ENCODE results near the gene PIM3.
"Not testable (repeated sequence)": the region's sequence is repeated elsewhere in the genome, so short reads cannot be mapped to it uniquely, and the experiment has no call there.

PIM3 gene

GRCh38 chr22:49968313-49968830 is 7.8 kb downstream of the PIM3 start:
- DNase-seq (ENCODE audit: low read depth), result no peak

DNA sequence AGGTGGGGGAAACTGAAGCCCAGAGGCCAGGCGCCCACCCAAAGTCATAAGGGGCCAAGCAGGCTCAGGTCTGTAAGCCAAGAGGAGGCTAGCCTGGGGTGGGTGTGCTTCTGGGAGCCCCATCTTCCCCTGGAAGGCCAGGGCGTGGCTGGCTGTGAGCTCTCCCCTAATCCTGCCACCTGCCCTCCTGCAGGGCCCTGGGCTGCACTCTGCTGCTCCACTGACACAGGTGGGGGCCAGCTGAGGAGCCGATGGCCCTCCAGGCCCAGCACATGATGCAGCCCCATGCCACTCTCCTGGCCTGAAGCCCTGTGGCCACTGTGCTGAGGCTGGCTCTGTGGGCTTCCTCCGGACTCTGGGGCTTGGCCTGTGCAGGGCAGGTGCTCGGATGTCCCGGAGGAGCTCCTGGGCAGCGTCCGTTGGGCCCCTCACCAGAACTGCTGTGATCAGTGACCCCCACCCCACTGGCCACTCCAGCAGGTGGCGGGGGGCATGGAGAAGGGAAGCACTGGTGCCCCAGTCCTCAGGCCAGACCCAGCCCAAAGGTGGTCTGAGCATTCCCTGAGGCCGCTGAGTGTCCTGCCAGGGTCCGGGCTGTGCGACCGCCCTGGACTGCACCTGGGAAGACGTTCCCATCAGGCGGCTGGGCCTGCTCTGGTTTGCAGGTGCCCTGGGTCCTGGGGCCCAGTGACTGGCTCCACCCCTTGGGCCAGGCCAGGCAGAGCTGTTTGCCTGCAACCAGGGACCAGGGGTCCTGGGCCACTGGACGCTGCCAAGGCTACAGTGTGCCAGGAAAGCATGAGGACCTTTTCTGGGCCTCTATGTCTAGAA is 8.5 kb downstream of the PIM3 start:
- DNase-seq (ENCODE audit: low read depth), result no peak

GRCh38 chr22:49969751-49970527 is 9.4 kb downstream of the PIM3 start:
- DNase-seq (ENCODE audit: low read depth), result no peak

DNA sequence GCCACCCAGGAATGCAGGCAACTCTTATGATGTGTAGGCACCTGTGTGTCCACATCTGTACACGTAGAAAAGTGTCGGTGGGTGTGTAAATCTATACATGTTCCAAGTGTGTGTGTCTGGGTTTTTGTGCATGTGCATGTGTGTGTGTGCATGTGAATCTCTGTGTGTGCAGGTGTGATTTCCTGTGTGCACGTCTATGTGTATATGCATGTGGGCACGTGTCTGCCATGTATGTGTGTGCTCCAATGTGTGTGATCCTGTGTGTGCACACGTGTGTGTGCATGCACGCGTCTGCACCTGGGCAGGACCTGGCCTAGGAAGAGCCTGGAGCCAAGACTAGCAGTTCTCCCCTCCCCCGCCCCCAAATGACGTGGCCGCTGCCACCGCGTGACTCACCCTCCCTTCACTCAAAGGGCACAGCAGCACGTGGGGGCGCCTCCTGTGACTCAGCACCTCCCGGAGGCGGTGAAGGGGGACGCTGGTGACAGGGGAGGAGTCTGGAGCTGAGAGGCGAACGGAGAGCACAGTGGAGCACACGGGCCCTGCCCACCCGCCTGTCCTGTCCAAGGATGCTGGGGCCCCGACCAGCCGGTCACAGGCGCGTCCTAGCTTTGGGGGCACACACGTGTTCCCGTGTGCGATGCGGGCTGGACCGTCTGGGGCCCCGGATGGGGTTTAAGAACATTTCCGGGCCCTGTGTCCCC is 10.1 kb downstream of the PIM3 start:
- peak; percentile 98 for DNase-seq (ENCODE audit: low read depth)

DNA sequence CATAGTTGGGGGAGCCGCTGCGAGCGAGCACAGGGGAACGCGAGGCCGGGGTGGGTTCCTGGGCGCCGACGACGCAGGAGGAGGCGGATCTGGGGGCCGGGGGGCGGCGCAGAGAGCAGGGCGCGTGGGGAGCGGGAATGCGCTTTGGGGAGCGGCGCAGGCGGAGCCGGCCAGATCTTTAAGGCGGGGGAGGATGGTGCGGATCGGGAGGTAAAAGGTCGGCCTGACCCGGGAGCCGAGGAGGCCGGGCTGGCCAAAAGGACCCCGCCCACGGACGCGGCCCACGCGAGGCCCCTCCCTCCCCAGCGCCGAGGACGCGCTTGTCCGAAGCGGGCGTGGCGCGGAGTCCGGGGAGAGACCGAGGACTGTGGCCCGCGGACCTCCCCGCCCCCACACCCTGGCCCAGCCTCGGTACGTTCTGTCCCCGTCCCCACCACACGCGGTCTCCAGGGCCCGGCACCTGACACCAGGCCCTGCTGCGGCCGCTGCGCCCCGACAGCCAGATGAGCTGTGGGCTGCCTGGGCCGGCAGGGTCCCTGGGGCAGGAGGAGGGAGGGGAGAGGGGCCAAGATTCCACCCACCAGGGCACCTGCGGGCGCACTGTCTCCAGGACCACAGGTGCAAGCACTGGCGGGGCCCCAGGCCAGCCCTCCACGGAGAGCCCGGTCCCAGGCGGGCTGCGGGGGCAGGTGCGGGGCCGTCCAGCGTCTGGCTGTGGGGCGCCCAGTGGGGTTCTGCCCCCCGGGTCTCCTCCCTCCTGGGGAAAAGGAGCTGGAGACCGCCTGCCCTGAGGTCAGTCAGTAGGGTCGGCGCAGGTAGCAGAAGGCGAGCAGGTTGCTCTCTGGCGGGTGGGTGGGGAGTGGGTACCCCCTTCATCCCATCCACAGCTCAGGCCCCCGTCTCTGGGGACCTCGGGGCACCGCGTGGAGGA is 10.9 kb downstream of the PIM3 start:
- peak; percentile 66 for DNase-seq (ENCODE audit: low read depth)

- DNase-seq (ENCODE audit: low read depth), result no peak
Observed at GRCh38 chr22:49972163-49973017, 11.8 kb downstream of the PIM3 start.

- no peak for DNase-seq (ENCODE audit: low read depth)
Observed at GRCh38 chr22:49973018-49973961, 12.7 kb downstream of the PIM3 start.

- DNase-seq (ENCODE audit: low read depth), result no peak
Observed at GRCh38 chr22:49975543-49976389, 15.2 kb downstream of the PIM3 start.

GRCh38 chr22:49976439-49977175 is 16.0 kb downstream of the PIM3 start:
- DNase-seq (ENCODE audit: low read depth), result no peak

- DNase-seq (ENCODE audit: low read depth), result no peak
Observed at GRCh38 chr22:49977578-49977977, 17.0 kb downstream of the PIM3 start.

DNA sequence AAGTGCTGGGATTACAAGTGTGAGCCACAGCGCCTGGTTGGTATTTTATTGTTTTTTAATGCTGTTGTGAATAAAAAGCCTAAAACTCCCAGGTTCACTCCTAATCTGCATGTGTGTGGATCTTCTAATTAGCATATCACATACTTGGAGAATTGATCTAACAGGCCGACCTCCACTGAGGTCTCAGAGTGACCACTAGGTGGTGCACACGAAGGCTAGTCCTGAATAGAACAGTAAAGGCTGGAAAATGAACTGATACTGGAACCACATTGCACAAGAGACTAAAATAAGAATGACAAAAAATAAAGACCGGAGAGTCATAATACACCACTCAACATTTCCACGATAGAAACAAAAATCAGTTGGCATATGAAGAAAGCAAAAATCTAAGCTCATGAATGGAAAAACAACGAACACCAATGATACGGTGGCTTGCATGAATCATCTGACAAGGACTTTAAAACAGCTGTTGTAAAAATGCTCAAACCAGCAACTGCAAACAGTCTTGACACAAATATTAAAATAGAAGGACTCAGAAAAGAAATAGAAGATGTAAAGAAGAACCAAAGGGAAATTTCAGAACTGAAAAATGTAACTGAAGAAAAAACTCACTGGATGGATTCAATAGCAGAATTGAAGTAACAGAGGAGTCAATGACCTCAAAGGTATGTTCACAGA is 19.2 kb downstream of the PIM3 start:
- peak; percentile 51 for DNase-seq (ENCODE audit: low read depth)

DNA sequence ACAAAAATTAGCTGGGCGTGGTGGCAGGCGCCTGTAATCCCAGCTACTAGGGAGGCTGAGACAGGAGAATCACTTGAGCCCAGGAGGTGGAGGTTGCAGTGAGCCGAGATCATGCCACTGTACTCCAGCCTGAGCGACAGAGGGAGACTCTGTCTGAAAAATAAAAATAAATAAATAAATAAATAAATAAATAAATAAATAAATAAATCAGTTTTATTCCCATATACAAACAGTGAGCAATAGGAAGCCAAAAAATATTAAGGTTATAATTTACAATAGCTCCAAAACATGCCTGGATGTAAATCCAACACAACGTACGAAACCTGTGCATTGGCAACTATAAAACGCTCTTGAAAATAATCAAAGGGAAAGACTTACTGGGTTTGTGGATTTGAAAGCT is 21.2 kb downstream of the PIM3 start:
- not testable (repeated sequence) for DNase-seq (ENCODE audit: low read depth)

DNA sequence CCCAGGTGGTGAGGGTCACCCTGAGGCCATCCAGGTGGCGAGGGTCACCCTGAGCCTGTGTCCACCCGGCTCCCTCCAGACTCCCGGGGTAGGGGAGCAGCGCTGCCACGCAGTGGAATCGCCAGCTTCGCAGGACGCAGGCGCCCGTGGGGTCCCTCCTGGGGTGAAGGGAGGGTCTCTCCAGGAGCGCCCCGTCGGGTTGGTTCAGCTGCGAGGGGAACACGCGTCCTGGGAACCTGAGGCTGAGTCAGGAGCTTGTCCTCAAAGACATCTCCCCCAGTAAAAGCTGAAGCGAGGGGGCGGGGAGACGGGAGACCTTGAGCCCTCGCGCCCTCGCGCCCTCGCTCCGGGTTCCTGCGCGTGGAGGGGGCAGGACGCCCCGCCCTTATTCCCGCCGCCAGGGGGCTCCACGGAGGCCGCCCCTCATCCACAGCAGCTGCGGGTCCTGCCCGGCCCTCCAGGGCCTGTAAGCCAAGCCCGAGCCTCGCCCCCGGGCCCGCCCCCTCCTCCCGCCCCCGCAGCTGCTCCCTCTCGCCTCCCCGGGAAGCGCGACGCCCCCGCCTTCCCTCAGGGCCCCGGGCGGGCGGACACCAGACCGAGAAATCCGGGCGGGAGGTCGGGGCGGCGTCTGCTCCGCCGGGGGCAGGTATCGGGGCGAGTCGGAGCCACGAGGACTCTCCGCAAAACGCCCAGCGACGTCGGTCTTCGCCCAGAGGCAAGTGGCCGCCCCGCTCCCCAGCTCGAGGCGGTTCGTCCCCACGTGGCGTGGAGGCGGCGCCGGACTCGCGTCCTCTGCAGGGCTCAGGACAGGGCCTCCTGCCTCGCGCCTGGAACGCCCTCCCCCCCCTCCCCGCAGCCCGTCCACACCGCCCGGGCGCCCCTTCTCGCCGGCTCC is 22.8 kb downstream of the PIM3 start:
- no peak for DNase-seq (ENCODE audit: low read depth)

DNA sequence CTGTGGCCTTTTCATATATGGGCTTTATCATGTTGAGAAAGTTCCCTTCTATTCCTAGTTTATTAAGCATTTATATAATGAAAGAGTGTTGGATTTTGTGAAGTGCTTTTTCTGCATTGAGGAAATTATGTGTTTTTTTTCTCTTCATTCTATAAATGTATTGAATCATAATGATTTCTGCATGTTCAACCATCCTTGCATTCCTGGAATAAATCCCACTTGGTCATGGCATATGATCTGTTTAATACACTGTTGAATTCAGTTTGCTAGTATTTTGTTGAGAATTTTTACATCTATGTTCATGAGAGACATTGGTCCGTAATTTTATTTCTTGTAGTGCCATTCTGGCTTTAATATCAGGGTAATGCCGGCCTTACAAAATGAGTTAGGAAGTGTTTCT is 25.8 kb downstream of the PIM3 start:
- no peak for DNase-seq (ENCODE audit: low read depth)

DNA sequence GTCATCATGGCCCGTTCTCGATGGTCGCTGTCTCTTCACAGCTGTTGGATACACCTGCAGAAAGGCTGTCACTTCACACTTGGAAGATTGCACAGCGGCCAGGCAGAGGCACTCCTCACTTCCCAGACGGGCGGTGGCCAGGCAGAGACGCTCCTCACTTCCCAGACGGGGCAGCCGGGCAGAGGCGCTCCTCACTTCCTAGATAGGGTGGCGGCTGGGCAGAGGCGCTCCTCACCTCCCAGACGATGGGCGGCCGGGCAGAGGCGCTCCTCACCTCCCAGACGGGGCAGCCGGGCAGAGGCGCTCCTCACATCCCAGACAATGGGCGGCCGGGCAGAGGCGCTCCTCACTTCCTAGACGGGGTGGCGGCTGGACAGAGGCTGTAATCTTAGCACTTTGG is 29.3 kb downstream of the PIM3 start:
- DNase-seq (ENCODE audit: low read depth), result not testable (repeated sequence)

- DNase-seq (ENCODE audit: low read depth), result no peak
Observed at GRCh38 chr22:49991167-49991566, 30.6 kb downstream of the PIM3 start.

All from EH (cell line).